ENCODE measurements around the gene CUBN. TPM values are rescaled to one million over a fixed set of nuclear protein-coding genes. Genes with fewer than 3 reads are reported as not detected.
A peak's percentile ranks its signal among the peaks of the same experiment; 100 is the strongest.
"Not testable (repeated sequence)": the region's sequence is repeated elsewhere in the genome, so short reads cannot be mapped to it uniquely, and the experiment has no call there.

Gene CUBN
- total and polyA plus RNA-seq, 3 experiments from 2014 or later, result 0.73 to 0.92 (median 0.83) TPM

DNA sequence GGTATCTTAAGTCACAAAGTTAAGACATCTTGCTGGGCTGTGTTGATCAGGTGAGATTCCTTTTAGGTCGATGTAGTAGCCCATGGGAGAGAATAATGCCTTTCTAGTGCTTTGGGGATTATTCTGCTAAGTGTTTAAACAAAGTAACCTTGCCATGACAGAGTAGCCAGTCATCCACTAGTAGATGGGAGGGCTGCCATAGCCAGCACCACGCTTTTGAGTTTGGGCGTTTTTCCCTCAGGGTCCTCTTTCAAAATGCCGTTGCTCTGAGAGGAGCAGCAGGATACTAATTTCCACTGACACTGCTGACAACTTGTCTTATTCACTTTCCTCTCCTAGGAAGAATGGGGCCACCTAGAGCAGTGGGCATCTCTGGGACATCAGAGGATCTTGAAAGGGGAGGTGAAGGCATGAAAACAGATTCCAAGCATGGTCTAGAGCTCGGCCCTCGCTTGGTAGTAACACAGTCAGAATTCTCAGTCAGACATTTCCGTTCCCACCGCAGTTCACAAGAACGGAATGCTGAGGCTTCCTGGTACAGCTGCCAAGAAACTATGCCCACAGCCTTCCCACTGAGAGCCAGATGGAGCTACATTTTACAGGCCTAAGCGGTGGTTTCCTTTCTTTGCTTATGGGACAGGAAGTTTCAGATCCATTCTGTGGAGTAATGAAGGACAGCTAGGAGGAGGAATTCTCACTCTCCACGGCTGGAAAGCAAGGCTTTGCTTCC, 297.1 kb downstream of the CUBN start:
- no peak overlapping the region for H3K4me3 Mint-ChIP-seq
- ChIA-PET CTCF (interaction anchor here (2.2 kb wide), 1 partner anchor 424 kb away, joined by 7 read pairs; no protein-coding TSS in a partner anchor), POLR2A (no interaction called here)
- peak overlapping the region in 2 of 8 donors; percentile 5 to 11 for H3K27ac Mint-ChIP-seq
- no peaks in the 10 kb centered on the region for H3K9me3 Mint-ChIP-seq
- H3K36me3 ChIP-seq (ENCODE audit: insufficient read depth, low read length), result no peaks in the 10 kb centered on the region
- peaks cover 8% of the 10 kb centered on the region for H3K4me1 ChIP-seq (ENCODE audit: insufficient read depth, low read length)
- H3K9me3 ChIP-seq (ENCODE audit: low read length), result no peaks in the 10 kb centered on the region
- no peaks in the 10 kb centered on the region for H3K27me3 ChIP-seq (ENCODE audit: insufficient read depth, low read length, poor library complexity, severe bottlenecking)
- H3K4me3 ChIP-seq (ENCODE audit: low read length), result no peak overlapping the region
- peaks cover 9 to 11% (median 10%) of the 10 kb centered on the region in 3 donors for H3K4me1 Mint-ChIP-seq
- H3K27me3 Mint-ChIP-seq, result peaks cover 0 to 5% of the 10 kb centered on the region in 2 donors
- no peak for DNase-seq
- no peaks in the 10 kb centered on the region for H3K36me3 Mint-ChIP-seq
- H3K27ac ChIP-seq (ENCODE audit: low read depth, low read length), result no peak overlapping the region

DNA sequence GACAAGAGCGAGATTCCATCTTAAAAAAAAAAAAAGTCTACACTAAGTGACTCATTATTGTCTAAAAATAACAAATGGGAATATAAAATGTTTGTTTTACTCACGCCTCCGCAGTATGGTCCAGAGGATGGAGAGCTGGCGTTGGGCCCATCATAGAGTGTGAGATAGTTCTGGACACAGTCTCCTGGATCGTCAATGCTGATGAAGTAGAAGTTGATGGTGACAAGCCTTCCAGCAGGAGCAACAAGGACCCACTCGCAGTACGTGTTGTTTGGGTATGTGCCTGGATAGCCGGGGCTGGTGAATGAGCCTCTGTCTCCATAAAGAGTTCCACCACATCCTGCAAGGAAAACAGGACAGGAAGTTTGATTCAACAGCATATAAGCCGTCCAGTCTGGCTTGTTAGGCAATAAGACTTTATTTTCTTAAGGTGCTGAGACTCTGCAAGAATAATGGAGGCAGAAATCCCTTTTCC, 300.9 kb downstream of the CUBN start:
- no peaks in the 10 kb centered on the region for H3K27me3 ChIP-seq (ENCODE audit: insufficient read depth, low read length, poor library complexity, severe bottlenecking)
- Mint-ChIP-seq H3K27me3 (peaks cover 0 to 4% of the 10 kb centered on the region in 2 donors), H3K4me3 (no peak overlapping the region), H3K4me1 (peaks cover 0 to 5% (median 3%) of the 10 kb centered on the region in 3 donors), H3K36me3 (peaks cover 0 to 5% (median 2%) of the 10 kb centered on the region in 3 donors), H3K9me3 (no peaks in the 10 kb centered on the region), H3K27ac (no peak overlapping the region)
- CTCF ChIA-PET, result interaction anchor here (0.6 to 2.9 kb wide), 7 partner anchors 11 to 431 kb away, joined by 3 to 19 read pairs (median 5); partner anchors contain the start of gene RSU1
- no peaks in the 10 kb centered on the region for H3K9me3 ChIP-seq (ENCODE audit: low read length)
- no peak for DNase-seq
- no peak overlapping the region for H3K4me3 ChIP-seq (ENCODE audit: low read length)
- H3K36me3 ChIP-seq (ENCODE audit: insufficient read depth, low read length), result no peaks in the 10 kb centered on the region
- H3K27ac ChIP-seq (ENCODE audit: low read depth, low read length), result no peak overlapping the region
- POLR2A ChIA-PET, result no interaction called here
- H3K4me1 ChIP-seq (ENCODE audit: insufficient read depth, low read length), result no peaks in the 10 kb centered on the region

- ChIA-PET CTCF (interaction anchor here (0.6 to 2.9 kb wide), 12 partner anchors 11 to 431 kb away, joined by 3 to 19 read pairs (median 3); partner anchors contain the start of gene RSU1), POLR2A (interaction anchor here (1.0 kb wide), 1 partner anchor 11 kb away, joined by 3 read pairs; no protein-coding TSS in a partner anchor)
- H3K27me3 ChIP-seq (ENCODE audit: insufficient read depth, low read length, poor library complexity, severe bottlenecking), result no peaks in the 10 kb centered on the region
- no peaks in the 10 kb centered on the region for H3K4me1 ChIP-seq (ENCODE audit: insufficient read depth, low read length)
- Mint-ChIP-seq H3K36me3 (peaks cover 4 to 10% (median 7%) of the 10 kb centered on the region in 3 donors), H3K9me3 (peaks cover 0 to 4% (median 3%) of the 10 kb centered on the region in 5 donors), H3K27me3 (peaks cover 0 to 2% of the 10 kb centered on the region in 2 donors), H3K4me3 (no peak overlapping the region), H3K27ac (peak overlapping the region in 2 of 8 donors; percentile 57 to 81), H3K4me1 (peaks cover 0 to 5% (median 3%) of the 10 kb centered on the region in 3 donors)
- H3K36me3 ChIP-seq (ENCODE audit: insufficient read depth, low read length), result no peaks in the 10 kb centered on the region
- DNase-seq, result peak; percentile 30 to 70 (median 55)
- H3K4me3 ChIP-seq (ENCODE audit: low read length), result no peak overlapping the region
- no peak overlapping the region for H3K27ac ChIP-seq (ENCODE audit: low read depth, low read length)
- H3K9me3 ChIP-seq (ENCODE audit: low read length), result no peaks in the 10 kb centered on the region
Observed at GRCh38 chr10:16828114-16828568, 301.5 kb downstream of the CUBN start.

GRCh38 chr10:16827474-16827873, 302.1 kb downstream of the CUBN start:
- H3K9me3 ChIP-seq (ENCODE audit: low read length); H3K4me3 ChIP-seq (ENCODE audit: low read length); H3K4me1 Mint-ChIP-seq; H3K27me3 ChIP-seq (ENCODE audit: insufficient read depth, low read length, poor library complexity, severe bottlenecking); H3K27me3 Mint-ChIP-seq; DNase-seq; H3K9me3 Mint-ChIP-seq; H3K36me3 ChIP-seq (ENCODE audit: insufficient read depth, low read length); H3K27ac ChIP-seq (ENCODE audit: low read depth, low read length); H3K4me1 ChIP-seq (ENCODE audit: insufficient read depth, low read length); H3K4me3 Mint-ChIP-seq; H3K27ac Mint-ChIP-seq: not testable (repeated sequence)
- H3K36me3 Mint-ChIP-seq, result peaks cover 6 to 11% (median 8%) of the 10 kb centered on the region in 3 donors
- CTCF ChIA-PET, result interaction anchor here (1.0 to 2.9 kb wide), 10 partner anchors 10 to 443 kb away, joined by 3 to 19 read pairs (median 4); partner anchors contain the start of gene RSU1
- POLR2A ChIA-PET, result interaction anchor here (1.0 kb wide), 1 partner anchor 10 kb away, joined by 3 read pairs; no protein-coding TSS in a partner anchor

- H3K4me3 Mint-ChIP-seq, result peak overlapping the region in 1 of 7 donors; percentile 29
- no peak for DNase-seq
- H3K4me3 ChIP-seq (ENCODE audit: low read length), result no peak overlapping the region
- H3K27ac ChIP-seq (ENCODE audit: low read depth, low read length), result no peak overlapping the region
- H3K4me1 ChIP-seq (ENCODE audit: insufficient read depth, low read length), result peaks cover 8% of the 10 kb centered on the region
- no peak overlapping the region for H3K27ac Mint-ChIP-seq
- no peaks in the 10 kb centered on the region for H3K36me3 ChIP-seq (ENCODE audit: insufficient read depth, low read length)
- peaks cover 7% of the 10 kb centered on the region for H3K9me3 ChIP-seq (ENCODE audit: low read length)
- peaks cover 6 to 8% (median 7%) of the 10 kb centered on the region in 3 donors for H3K4me1 Mint-ChIP-seq
- CTCF ChIA-PET, result interaction anchor here (1.2 to 1.4 kb wide), 2 partner anchors 11 to 434 kb away, joined by 3 read pairs; no protein-coding TSS in a partner anchor
- H3K27me3 ChIP-seq (ENCODE audit: insufficient read depth, low read length, poor library complexity, severe bottlenecking), result no peaks in the 10 kb centered on the region
- POLR2A ChIA-PET, result no interaction called here
- H3K27me3 Mint-ChIP-seq, result peaks cover 0 to 8% of the 10 kb centered on the region in 2 donors
- peaks cover 12 to 18% (median 17%) of the 10 kb centered on the region in 3 donors for H3K36me3 Mint-ChIP-seq
- H3K9me3 Mint-ChIP-seq, result peaks cover 12 to 19% (median 15%) of the 10 kb centered on the region in 5 donors
Observed at GRCh38 chr10:16822726-16823360, 306.8 kb downstream of the CUBN start.

- H3K4me3 Mint-ChIP-seq, result no peak overlapping the region
- H3K36me3 ChIP-seq (ENCODE audit: insufficient read depth, low read length), result no peaks in the 10 kb centered on the region
- peaks cover 0 to 12% of the 10 kb centered on the region in 2 donors for H3K27me3 Mint-ChIP-seq
- no peak overlapping the region for H3K4me3 ChIP-seq (ENCODE audit: low read length)
- H3K4me1 ChIP-seq (ENCODE audit: insufficient read depth, low read length), result peaks cover 9% of the 10 kb centered on the region
- no peak overlapping the region for H3K27ac Mint-ChIP-seq
- peaks cover 7% of the 10 kb centered on the region for H3K9me3 ChIP-seq (ENCODE audit: low read length)
- no peaks in the 10 kb centered on the region for H3K27me3 ChIP-seq (ENCODE audit: insufficient read depth, low read length, poor library complexity, severe bottlenecking)
- POLR2A ChIA-PET, result no interaction called here
- no peak overlapping the region for H3K27ac ChIP-seq (ENCODE audit: low read depth, low read length)
- DNase-seq, result no peak
- CTCF ChIA-PET, result interaction anchor here (1.7 kb wide), 1 partner anchor 433 kb away, joined by 4 read pairs; no protein-coding TSS in a partner anchor
- peaks cover 12 to 19% (median 15%) of the 10 kb centered on the region in 5 donors for H3K9me3 Mint-ChIP-seq
- H3K36me3 Mint-ChIP-seq, result peaks cover 12 to 22% (median 17%) of the 10 kb centered on the region in 3 donors
- peaks cover 10 to 15% (median 13%) of the 10 kb centered on the region in 3 donors for H3K4me1 Mint-ChIP-seq
Observed at GRCh38 chr10:16822027-16822426, 307.6 kb downstream of the CUBN start.

GRCh38 chr10:16820421-16820820, 309.2 kb downstream of the CUBN start:
- Mint-ChIP-seq H3K4me1 (peaks cover 23 to 31% (median 26%) of the 10 kb centered on the region in 3 donors), H3K27ac (no peak overlapping the region), H3K27me3 (peaks cover 0 to 14% of the 10 kb centered on the region in 2 donors), H3K9me3 (peaks cover 12 to 19% (median 15%) of the 10 kb centered on the region in 5 donors), H3K4me3 (no peak overlapping the region), H3K36me3 (peaks cover 12 to 28% (median 17%) of the 10 kb centered on the region in 3 donors)
- peaks cover 7% of the 10 kb centered on the region for H3K9me3 ChIP-seq (ENCODE audit: low read length)
- no peak overlapping the region for H3K27ac ChIP-seq (ENCODE audit: low read depth, low read length)
- H3K4me3 ChIP-seq (ENCODE audit: low read length), result no peak overlapping the region
- peaks cover 22% of the 10 kb centered on the region for H3K4me1 ChIP-seq (ENCODE audit: insufficient read depth, low read length)
- no peaks in the 10 kb centered on the region for H3K27me3 ChIP-seq (ENCODE audit: insufficient read depth, low read length, poor library complexity, severe bottlenecking)
- no peak for DNase-seq
- H3K36me3 ChIP-seq (ENCODE audit: insufficient read depth, low read length), result no peaks in the 10 kb centered on the region
- POLR2A ChIA-PET, result no interaction called here
- CTCF ChIA-PET, result interaction anchor here (1.4 kb wide), 1 partner anchor 410 kb away, joined by 4 read pairs; no protein-coding TSS in a partner anchor
